ENCODE data around the gene KAT2A.

KAT2A gene

GRCh38 chr17:42116705-42117396 is 4.3 kb downstream of the KAT2A start (continued):
- TF ChIP-seq CTCF (tag by site-specific recombination; IDR thresholded peaks at IDR 0.05) (peak; percentile 80), ZNF548 (tag by site-specific recombination; IDR thresholded peaks at IDR 0.05) (no peak), BCL11B (tag by site-specific recombination; IDR thresholded peaks at IDR 0.05; ENCODE audit: low read depth) (no peak)

- ChIA-PET POLR2A (interaction anchor here (0.9 to 1.3 kb wide), 2 partner anchors 79 to 88 kb away, joined by 3 to 4 read pairs; no protein-coding TSS in a partner anchor), CTCF (interaction anchor here (1.3 to 17.1 kb wide), 3 partner anchors 12 to 93 kb away, joined by 13 to 260 read pairs (median 14); partner anchors contain the start of genes DNAJC7 and NKIRAS2)
- Histone ChIP-seq H3K9me3 (ENCODE audit: control insufficient read depth, insufficient read depth, low read depth, low read length) (no peaks in the 10 kb centered on the region), H3K4me3 (ENCODE audit: low read depth, low read length) (no peak overlapping the region), H3K4me1 (ENCODE audit: control insufficient read depth, insufficient read depth, low read length) (no peaks in the 10 kb centered on the region), H3K27ac (ENCODE audit: extremely low read depth, low read depth, low read length) (no peak overlapping the region), H3K36me3 (ENCODE audit: control insufficient read depth in 2 of 2, insufficient read depth in 1 of 2, low read length in 2 of 2) (peaks cover 9 to 60% of the 10 kb centered on the region in 2 experiments; a peak in 2 of 3 replicates)
- no peak for TF ChIP-seq GLI2 (tag by site-specific recombination; IDR thresholded peaks at IDR 0.05; ENCODE audit: borderline replicate concordance, low read depth)
- TF ChIP-seq YY1 (tag by site-specific recombination; IDR thresholded peaks at IDR 0.05) = no peak
- no peak for TF ChIP-seq ZBTB17 (tag by site-specific recombination; IDR thresholded peaks at IDR 0.05)
- TF ChIP-seq ZNF677 (tag by site-specific recombination; IDR thresholded peaks at IDR 0.05) = no peak
- TF ChIP-seq ZNF266 (tag by site-specific recombination; IDR thresholded peaks at IDR 0.05; ENCODE audit: low read depth) = no peak
- no peak for TF ChIP-seq ZNF394 (tag by site-specific recombination; IDR thresholded peaks at IDR 0.05; ENCODE audit: borderline replicate concordance)
- TF ChIP-seq ZNF701 (tag by site-specific recombination; IDR thresholded peaks at IDR 0.05) = no peak
- no peak for TF ChIP-seq ZNF558 (tag by site-specific recombination; IDR thresholded peaks at IDR 0.05)
- TF ChIP-seq ZNF791 (tag by site-specific recombination; IDR thresholded peaks at IDR 0.05) = no peak
- no peak for TF ChIP-seq ZNF654 (tag by site-specific recombination; IDR thresholded peaks at IDR 0.05; ENCODE audit: low read depth)
- TF ChIP-seq ZNF747 (tag by site-specific recombination; IDR thresholded peaks at IDR 0.05) = no peak
- no peak for TF ChIP-seq HOXC10 (CRISPR knock-in tag; IDR thresholded peaks at IDR 0.05)
- TF ChIP-seq ZSCAN4 (tag by site-specific recombination; IDR thresholded peaks at IDR 0.05) = no peak
Observed at GRCh38 chr17:42114118-42114517, 7.0 kb downstream of the KAT2A start.

- ChIA-PET CTCF (interaction anchor here (0.6 to 17.1 kb wide), 9 partner anchors 10 to 340 kb away, joined by 3 to 260 read pairs (median 3); partner anchors contain the start of genes DNAJC7 and NKIRAS2), POLR2A (interaction anchor here (0.9 to 1.3 kb wide), 2 partner anchors 79 to 87 kb away, joined by 3 to 4 read pairs; no protein-coding TSS in a partner anchor)
- Histone ChIP-seq H3K9me3 (ENCODE audit: control insufficient read depth, insufficient read depth, low read depth, low read length) (no peaks in the 10 kb centered on the region), H3K36me3 (ENCODE audit: control insufficient read depth in 2 of 2, insufficient read depth in 1 of 2, low read length in 2 of 2) (peaks cover 9 to 54% of the 10 kb centered on the region in 2 experiments; a peak in 2 of 3 replicates), H3K27ac (ENCODE audit: extremely low read depth, low read depth, low read length) (no peak overlapping the region), H3K4me1 (ENCODE audit: control insufficient read depth, insufficient read depth, low read length) (no peaks in the 10 kb centered on the region), H3K4me3 (ENCODE audit: low read depth, low read length) (no peak overlapping the region)
- TF ChIP-seq AEBP2 (tag by site-specific recombination; IDR thresholded peaks at IDR 0.05; ENCODE audit: borderline replicate concordance) (no peak), GLIS2 (tag by site-specific recombination; IDR thresholded peaks at IDR 0.05) (peak; percentile 42)
Observed at GRCh38 chr17:42113293-42114069, 7.7 kb downstream of the KAT2A start.
